Astrocyte (in vitro differentiated cells and primary cell): Measurements from ENCODE around the gene MELTF. TPM values are rescaled to one million over a fixed set of nuclear protein-coding genes. Genes with fewer than 3 reads are reported as not detected.

Source experiments
- DNase-seq: peaks from one replicate; pipeline ENCODE4 v3.0.0-alpha.2; 2010; ENCODE audit warnings: low read depth
- FAIRE-seq: peaks from 2 replicates; lab custom pipeline; 2011; peaks lifted over from hg19 to GRCh38; lab: Jason Lieb, UNC
- H2AFZ ChIP-seq: 2 replicates; pipeline ENCODE4 v1.6.0; 2012; ENCODE audit warnings: low read depth, low read length, inconsistent platforms
- H3K27ac ChIP-seq: 2 replicates; pipeline ENCODE4 v1.5.1; 2011; ENCODE audit warnings: low read depth, low read length, inconsistent platforms
- H3K27me3 ChIP-seq: 2 replicates; pipeline ENCODE4 v1.6.0; 2011; ENCODE audit warnings: low read length, inconsistent platforms; ENCODE audit not compliant: insufficient read depth
- H3K36me3 ChIP-seq: 2 replicates; pipeline ENCODE4 v1.5.1; 2011; ENCODE audit warnings: low read length, inconsistent platforms; ENCODE audit not compliant: insufficient read depth
- H3K4me1 ChIP-seq: 2 replicates; pipeline ENCODE4 v1.5.1; 2011; ENCODE audit warnings: low read length, inconsistent platforms; ENCODE audit not compliant: insufficient read depth
- H3K4me2 ChIP-seq: 2 replicates; pipeline ENCODE4 v1.6.0; 2012; ENCODE audit warnings: low read length, inconsistent platforms
- H3K4me3 ChIP-seq: 2 replicates; pipeline ENCODE4 v1.5.1; 2011; ENCODE audit warnings: low read depth, mild to moderate bottlenecking, low read length, inconsistent platforms; ENCODE audit not compliant: insufficient read depth
- H3K79me2 ChIP-seq: 2 replicates; pipeline ENCODE4 v1.6.0; 2012; ENCODE audit warnings: mild to moderate bottlenecking, low read length, inconsistent platforms; ENCODE audit not compliant: insufficient read depth
- H3K9ac ChIP-seq: 2 replicates; pipeline ENCODE4 v1.6.0; 2012; ENCODE audit warnings: mild to moderate bottlenecking, low read length, inconsistent platforms
- H3K9me3 ChIP-seq: 2 replicates; pipeline ENCODE4 v1.5.1; 2012; ENCODE audit warnings: low read depth, mild to moderate bottlenecking, low read length, inconsistent platforms; ENCODE audit not compliant: insufficient read depth
- H4K20me1 ChIP-seq: 2 replicates; pipeline ENCODE4 v1.6.0; 2012; ENCODE audit warnings: low read length, inconsistent platforms; ENCODE audit not compliant: insufficient read depth
- H3K27ac Mint-ChIP-seq: one replicate; pipeline ENCODE4 v1.8.0; 2021; ENCODE audit warnings: mild to moderate bottlenecking, mixed read lengths; ENCODE audit not compliant: unreplicated experiment
- H3K27me3 Mint-ChIP-seq: one replicate; pipeline ENCODE4 v1.8.0; 2021; ENCODE audit warnings: low read depth, mixed read lengths; ENCODE audit not compliant: unreplicated experiment
- H3K36me3 Mint-ChIP-seq: one replicate; pipeline ENCODE4 v1.8.0; 2021; ENCODE audit warnings: low read depth, mixed read lengths; ENCODE audit not compliant: unreplicated experiment
- H3K4me1 Mint-ChIP-seq: one replicate; pipeline ENCODE4 v1.8.0; 2021; ENCODE audit warnings: low read depth, mixed read lengths; ENCODE audit not compliant: unreplicated experiment
- H3K4me3 Mint-ChIP-seq: one replicate; pipeline ENCODE4 v1.8.0; 2021; ENCODE audit warnings: mild to moderate bottlenecking, moderate library complexity, mixed read lengths; ENCODE audit not compliant: unreplicated experiment
- H3K9me3 Mint-ChIP-seq: one replicate; pipeline ENCODE4 v1.8.0; 2021; ENCODE audit warnings: mild to moderate bottlenecking, mixed read lengths; ENCODE audit not compliant: unreplicated experiment
- EZH2 ChIP-seq: IDR thresholded peaks from 2 replicates; pipeline ENCODE4 v1.6.1; 2012; ENCODE audit warnings: mild to moderate bottlenecking, low read length, inconsistent platforms; ENCODE audit not compliant: insufficient read depth
- total RNA-seq: library from RNA; stranded (reverse); gene quantifications from 2 replicates; pipeline ENCODE4 v1.2.1, GENCODE V29; 2021
- TF ChIP-seq, protein P1 (sequence below): IDR thresholded peaks from 2 replicates; pipeline ENCODE4 v1.5.1; 2011; ENCODE audit warnings: low read depth, mild to moderate bottlenecking, inconsistent platforms, low read length, moderate library complexity; ENCODE audit not compliant: insufficient read depth

MELTF gene
- total RNA-seq, 1 donor from 2014 or later = 24.0 TPM

DNA sequence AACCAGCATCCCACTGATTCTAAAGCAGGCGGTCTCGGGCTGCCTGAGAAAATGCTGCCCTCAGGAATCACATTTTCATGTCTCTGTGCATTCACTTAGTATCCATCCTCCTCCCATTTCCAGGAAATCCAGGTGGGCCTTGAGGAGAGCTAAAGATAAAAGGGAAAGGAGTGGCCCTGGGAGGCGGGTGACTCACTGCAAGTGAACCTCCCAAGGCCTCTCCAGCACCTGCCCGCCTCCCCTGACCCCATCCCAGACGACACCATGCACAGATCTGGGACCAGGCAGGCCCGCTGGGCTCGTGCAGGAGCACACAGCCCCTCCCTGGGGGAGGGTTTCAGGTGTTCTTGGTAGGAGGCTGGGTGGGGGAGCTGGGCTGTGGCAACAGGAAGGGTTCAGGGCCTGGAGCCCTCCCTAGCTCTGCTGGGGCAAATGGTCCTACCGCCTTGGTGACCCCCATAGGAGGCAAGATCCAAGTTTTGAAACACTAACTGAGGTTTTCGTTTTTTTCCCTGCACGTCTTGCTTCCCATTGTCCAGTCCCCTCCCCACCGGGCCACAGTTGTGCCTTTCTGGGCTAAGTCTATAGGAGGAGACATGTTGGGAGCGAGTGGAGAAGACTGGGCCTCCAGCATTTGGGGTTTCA is 22.2 kb downstream of the MELTF start:
- Histone ChIP-seq H3K4me1 (peaks cover 5% of the 10 kb centered on the region), H3K36me3 (no peaks in the 10 kb centered on the region), H2AFZ (no peak overlapping the region), H3K79me2 (no peaks in the 10 kb centered on the region), H3K4me3 (no peak overlapping the region), H3K9ac (no peak overlapping the region), H3K4me2 (no peak overlapping the region), H4K20me1 (no peaks in the 10 kb centered on the region), H3K27ac (no peak overlapping the region), H3K27me3 (no peaks in the 10 kb centered on the region), H3K9me3 (no peaks in the 10 kb centered on the region)
- Mint-ChIP-seq H3K36me3 (peaks cover 2% of the 10 kb centered on the region), H3K27me3 (peaks cover 31% of the 10 kb centered on the region), H3K4me3 (no peak overlapping the region), H3K9me3 (peaks cover 6% of the 10 kb centered on the region), H3K4me1 (peaks cover 2% of the 10 kb centered on the region), H3K27ac (no peak overlapping the region)
- no peak for TF ChIP-seq EZH2
- TF ChIP-seq, protein P1, sequence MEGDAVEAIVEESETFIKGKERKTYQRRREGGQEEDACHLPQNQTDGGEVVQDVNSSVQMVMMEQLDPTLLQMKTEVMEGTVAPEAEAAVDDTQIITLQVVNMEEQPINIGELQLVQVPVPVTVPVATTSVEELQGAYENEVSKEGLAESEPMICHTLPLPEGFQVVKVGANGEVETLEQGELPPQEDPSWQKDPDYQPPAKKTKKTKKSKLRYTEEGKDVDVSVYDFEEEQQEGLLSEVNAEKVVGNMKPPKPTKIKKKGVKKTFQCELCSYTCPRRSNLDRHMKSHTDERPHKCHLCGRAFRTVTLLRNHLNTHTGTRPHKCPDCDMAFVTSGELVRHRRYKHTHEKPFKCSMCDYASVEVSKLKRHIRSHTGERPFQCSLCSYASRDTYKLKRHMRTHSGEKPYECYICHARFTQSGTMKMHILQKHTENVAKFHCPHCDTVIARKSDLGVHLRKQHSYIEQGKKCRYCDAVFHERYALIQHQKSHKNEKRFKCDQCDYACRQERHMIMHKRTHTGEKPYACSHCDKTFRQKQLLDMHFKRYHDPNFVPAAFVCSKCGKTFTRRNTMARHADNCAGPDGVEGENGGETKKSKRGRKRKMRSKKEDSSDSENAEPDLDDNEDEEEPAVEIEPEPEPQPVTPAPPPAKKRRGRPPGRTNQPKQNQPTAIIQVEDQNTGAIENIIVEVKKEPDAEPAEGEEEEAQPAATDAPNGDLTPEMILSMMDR = no peak
- FAIRE-seq (no peak), DNase-seq (no peak)

GRCh38 chr3:197006860-197007259 is 22.8 kb downstream of the MELTF start:
- H3K36me3 ChIP-seq = no peaks in the 10 kb centered on the region
- H3K4me3 Mint-ChIP-seq = no peak overlapping the region
- peaks cover 2% of the 10 kb centered on the region for H3K36me3 Mint-ChIP-seq
- no peaks in the 10 kb centered on the region for H3K79me2 ChIP-seq
- H3K9me3 Mint-ChIP-seq = peaks cover 6% of the 10 kb centered on the region
- TF ChIP-seq EZH2 = no peak
- TF ChIP-seq, protein P1 = no peak
- no peak overlapping the region for H3K4me3 ChIP-seq
- FAIRE-seq (no peak), DNase-seq (no peak)
- no peaks in the 10 kb centered on the region for H3K9me3 ChIP-seq
- H3K9ac ChIP-seq = no peak overlapping the region
- peaks cover 31% of the 10 kb centered on the region for H3K27me3 Mint-ChIP-seq
- no peak overlapping the region for H2AFZ ChIP-seq
- H3K27ac Mint-ChIP-seq = no peak overlapping the region
- peaks cover 2% of the 10 kb centered on the region for H3K4me1 Mint-ChIP-seq
- H3K27me3 ChIP-seq = no peaks in the 10 kb centered on the region
- no peaks in the 10 kb centered on the region for H4K20me1 ChIP-seq
- no peak overlapping the region for H3K4me2 ChIP-seq
- peaks cover 5% of the 10 kb centered on the region for H3K4me1 ChIP-seq
- no peak overlapping the region for H3K27ac ChIP-seq

DNA sequence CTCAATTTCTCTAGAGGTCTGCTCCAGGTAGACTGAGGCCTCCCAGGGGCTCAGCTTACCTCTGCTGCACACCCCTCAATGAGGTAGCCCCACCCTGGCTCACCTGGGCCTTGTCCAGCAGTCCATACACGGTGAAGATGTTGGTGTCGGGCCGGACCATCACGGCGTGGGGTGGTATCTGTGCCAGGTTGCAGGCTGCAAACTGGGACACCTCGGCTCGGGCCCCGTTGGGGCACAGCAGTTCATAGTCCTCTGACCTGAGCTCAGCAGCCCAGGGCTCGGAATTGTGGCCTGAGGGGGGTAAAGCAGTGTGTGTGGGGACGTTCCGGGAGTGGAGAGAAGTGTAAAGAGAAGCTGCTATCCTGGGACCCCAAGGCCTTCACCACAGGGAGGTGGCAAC is 23.2 kb downstream of the MELTF start:
- H3K27ac ChIP-seq = no peak overlapping the region
- Mint-ChIP-seq H3K9me3 (peaks cover 6% of the 10 kb centered on the region), H3K27me3 (peaks cover 31% of the 10 kb centered on the region), H3K27ac (no peak overlapping the region), H3K36me3 (peaks cover 2% of the 10 kb centered on the region), H3K4me3 (no peak overlapping the region), H3K4me1 (peaks cover 2% of the 10 kb centered on the region)
- no peak overlapping the region for H3K4me2 ChIP-seq
- H3K4me1 ChIP-seq = peaks cover 5% of the 10 kb centered on the region
- no peaks in the 10 kb centered on the region for H3K27me3 ChIP-seq
- no peak overlapping the region for H2AFZ ChIP-seq
- no peak overlapping the region for H3K4me3 ChIP-seq
- no peaks in the 10 kb centered on the region for H3K36me3 ChIP-seq
- H4K20me1 ChIP-seq = no peaks in the 10 kb centered on the region
- H3K9ac ChIP-seq = no peak overlapping the region
- no peaks in the 10 kb centered on the region for H3K9me3 ChIP-seq
- no peak for FAIRE-seq
- TF ChIP-seq, protein P1 = no peak
- TF ChIP-seq EZH2 = no peak
- H3K79me2 ChIP-seq = no peaks in the 10 kb centered on the region
- no peak for DNase-seq
